HG02588 (cell line): ENCODE results near the gene SORBS2.

ENCODE experiments used
- ATAC-seq: cut with Tn5 transposase; IDR thresholded peaks from one replicate; pipeline ENCODE4 v1.9.1; 2021; ENCODE audit warnings: mild to moderate bottlenecking, moderate library complexity; ENCODE audit not compliant: unreplicated experiment

SORBS2 gene

DNA sequence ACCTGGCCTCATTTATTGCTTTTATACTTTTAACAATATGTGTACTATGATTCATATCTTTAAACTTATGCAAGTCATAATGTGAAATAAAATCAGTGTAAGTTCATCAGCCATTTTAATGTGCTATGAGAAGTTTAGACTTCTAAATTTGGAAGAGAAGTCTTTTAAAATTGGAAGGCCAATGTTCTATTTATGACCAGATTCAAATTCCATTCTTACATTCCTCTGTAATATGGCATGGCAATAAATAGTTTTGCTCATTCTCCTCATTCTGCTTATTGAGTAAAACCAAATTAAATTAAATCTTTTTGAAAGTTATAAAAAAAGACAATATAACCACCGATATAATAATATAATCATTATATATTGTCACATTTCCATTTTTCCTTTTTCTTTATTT lies 126.2 kb downstream of the SORBS2 start:
- no peak for ATAC-seq

GRCh38 chr4:185683896-185684295 lies 128.1 kb downstream of the SORBS2 start:
- ATAC-seq = no peak

DNA sequence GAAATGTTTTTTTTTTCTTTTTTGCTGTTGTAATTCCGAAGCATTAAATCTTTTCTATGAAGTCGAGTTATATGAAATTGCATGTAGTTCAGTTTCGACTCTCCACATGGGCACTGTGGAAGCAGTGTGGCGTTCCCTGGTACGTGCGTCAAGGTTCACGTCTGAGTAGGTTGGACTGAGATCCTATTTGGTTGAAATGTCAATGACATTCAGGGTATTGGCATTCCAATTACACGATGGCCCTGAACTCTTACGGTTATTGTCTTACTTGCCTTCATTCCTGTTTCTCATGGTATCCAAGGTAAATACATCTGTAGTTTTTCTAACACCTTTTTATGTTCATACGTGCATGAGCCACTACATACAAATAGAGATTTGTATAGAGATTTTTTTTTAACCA lies 128.8 kb downstream of the SORBS2 start:
- no peak for ATAC-seq

DNA sequence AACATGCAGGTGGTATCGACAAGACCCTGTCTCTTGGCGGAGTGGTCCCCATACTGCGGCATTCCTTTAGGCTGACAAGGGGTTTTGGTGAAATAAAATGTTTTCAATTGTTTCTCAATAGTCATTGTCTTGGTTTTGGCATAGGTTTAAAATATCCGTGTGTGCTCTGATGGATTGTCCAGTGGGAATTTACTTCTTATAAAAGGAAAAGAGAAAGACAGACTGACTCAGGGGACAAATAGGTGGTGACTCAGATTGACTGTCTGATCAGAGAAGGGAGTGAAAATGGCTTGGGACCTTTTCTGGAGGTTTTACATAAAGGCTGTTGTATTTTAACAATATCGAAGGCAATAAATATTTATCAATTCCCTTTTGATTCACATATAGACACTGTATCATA lies 129.8 kb downstream of the SORBS2 start:
- no peak for ATAC-seq

DNA sequence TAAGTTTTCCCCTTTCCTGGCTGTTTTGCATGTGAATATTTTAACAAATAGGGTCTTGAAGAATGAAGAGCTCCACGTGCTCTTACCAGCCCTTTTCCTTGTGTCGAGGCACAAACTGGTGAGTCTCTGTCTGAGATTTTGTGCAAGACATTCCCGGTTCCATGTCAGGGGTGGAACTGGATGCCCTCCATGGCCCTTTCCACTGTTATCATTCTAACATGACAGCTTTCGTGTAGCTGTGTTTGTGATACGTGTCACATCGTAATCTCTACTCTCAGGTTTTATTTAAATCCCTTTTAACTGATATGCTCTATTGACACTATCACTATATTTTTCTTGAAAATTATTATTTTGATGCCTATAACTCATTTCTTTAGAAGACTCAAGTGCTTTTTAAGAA lies 130.4 kb downstream of the SORBS2 start:
- ATAC-seq = no peak

DNA sequence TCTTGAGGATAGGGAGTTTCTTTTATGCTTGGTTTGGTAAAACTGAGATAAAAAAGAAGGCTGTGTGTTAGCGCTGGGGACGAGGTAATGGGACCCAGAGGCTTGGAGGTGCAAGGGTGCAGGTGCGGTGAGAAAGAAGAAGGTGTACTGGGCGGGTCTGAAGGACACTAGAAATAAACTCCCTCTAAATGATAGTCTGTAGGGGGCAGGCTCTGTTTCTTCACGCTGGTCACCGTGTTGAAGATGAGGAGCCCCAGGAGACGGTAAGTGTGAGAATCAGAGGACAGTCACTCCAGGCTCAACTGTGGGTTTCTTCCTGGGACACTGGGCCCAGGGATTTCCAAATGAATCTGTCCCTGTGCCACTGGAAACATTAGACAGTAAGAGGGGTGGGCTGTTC lies 131.4 kb downstream of the SORBS2 start:
- no peak for ATAC-seq

GRCh38 chr4:185679523-185679922 lies 132.5 kb downstream of the SORBS2 start:
- ATAC-seq = no peak

DNA sequence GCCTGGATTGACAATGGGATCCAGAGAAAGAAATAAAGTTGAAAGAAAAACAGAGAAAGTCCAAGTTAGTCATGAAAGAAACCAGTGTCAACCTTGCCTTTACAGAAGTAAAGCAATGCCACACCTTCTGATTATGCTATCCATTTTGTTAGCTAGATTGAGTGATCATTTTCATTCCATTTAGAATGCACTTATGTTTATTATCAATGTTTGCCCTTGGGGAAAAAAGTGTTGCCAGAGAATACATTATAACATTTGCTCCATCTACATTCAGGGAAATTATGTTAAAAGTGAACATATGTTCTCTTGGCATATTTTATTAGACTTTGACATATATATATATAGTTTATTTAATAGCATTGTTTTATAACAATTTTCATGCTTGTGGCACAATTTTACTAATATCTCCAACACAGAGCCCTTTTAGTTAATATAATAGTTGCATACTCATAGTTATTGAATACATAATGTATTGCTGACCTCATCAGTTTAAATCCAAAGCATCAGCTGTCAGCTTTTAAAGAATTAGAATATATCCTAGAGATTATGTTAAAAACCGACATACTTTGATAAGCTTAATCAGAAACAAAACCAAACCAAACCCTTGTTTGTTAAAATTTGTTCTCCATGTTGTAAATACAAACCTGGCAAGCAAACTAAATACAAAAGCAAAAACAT lies 134.2 kb downstream of the SORBS2 start:
- no peak for ATAC-seq

GRCh38 chr4:185672618-185673017 lies 139.4 kb downstream of the SORBS2 start:
- ATAC-seq = no peak

DNA sequence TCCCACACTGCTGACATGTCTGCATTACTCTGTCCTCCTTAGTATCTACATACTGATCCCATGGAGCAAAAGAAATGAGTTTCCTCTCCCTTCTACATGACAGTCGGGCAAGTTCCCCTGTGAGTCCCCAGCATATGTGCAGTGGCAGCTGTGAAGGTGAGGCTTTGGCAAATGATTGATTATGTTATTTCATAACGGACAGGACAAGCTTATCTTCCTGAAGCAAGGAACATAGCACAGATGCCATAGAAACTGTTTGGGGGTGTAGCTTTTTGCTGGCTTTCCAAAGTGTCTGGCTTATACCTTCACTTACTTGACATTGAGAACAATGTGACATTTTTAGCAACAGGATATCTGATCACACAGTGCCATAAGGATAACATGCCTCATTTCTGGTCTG lies 139.8 kb downstream of the SORBS2 start:
- ATAC-seq = no peak

DNA sequence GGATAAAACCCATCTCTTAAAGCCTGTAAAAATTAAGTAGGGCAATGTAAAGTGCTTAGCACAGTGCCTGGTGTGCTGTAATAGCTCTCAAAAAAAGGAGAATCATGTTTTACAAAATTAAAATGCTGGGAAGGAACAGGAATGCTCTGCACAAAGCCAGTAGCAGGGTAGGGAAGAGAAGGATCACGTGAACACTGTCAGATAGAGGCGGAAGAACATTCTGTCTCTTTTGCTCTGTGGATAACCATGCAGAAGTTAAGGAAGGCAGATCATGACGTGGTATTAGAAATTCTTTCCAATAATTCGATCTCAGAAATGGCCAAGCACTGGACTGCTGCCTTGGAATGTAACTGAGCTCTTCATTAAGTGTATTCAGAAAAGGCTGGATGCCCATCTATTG lies 140.5 kb downstream of the SORBS2 start:
- ATAC-seq = no peak

DNA sequence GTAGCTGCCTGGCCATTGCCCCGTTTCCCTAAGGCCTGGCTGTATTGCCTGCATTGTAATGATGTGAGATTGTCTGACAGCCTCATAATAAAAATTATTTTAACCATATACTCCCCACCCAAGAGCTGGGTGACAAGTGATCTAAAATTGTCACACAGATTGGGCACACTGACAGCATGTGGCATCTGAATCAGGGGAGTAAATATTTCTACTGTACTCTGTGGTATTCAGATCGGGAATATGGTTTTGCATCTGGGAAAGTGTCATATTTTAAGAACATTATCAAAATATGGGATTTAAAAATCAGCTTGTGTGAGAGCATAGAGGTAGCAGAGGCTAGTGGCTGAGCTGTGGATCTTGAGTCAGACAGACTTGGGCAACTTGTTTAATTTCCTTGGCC lies 140.9 kb downstream of the SORBS2 start:
- no peak for ATAC-seq

DNA sequence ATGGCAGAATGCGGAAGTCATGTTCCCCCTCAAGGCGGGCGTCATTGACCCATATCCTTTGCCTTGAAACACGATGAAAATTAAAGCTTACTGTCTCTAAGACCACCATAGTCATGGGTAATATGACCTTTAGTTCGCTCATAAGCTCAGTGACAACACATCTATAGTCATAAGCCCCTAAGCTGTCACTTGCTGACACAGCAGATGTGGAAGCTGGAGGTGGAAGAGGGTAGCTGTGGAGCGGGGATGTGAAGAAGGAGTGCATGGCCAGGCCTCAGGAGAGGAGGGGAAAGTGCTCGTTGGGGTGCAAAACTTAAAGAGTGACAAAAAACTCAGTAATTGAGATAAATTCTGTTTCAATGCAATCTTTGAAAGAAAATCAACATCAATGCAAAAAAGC lies 142.7 kb downstream of the SORBS2 start:
- ATAC-seq = no peak

GRCh38 chr4:185666156-185666555 lies 145.8 kb downstream of the SORBS2 start:
- no peak for ATAC-seq

DNA sequence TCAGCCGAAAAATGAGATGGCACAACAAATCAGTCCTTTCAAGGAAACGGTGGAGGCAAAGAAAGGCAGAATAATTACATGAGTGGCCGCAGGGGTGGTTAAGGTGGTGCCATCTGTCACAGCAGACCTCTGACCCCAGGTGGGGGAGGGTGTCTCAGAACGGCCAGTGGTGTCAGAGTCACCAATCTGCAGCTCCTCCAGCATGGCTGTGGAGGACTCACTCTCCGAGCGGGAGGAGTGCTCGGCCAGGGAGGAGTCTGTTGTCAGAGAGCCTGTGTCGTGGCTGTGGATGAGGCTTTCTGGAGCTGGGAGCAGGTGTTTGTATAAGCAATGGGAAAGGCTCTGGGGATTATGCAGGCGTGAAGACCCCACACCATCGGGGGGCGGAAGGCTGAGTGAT lies 146.3 kb downstream of the SORBS2 start:
- no peak for ATAC-seq

GRCh38 chr4:185664481-185664880 lies 147.5 kb downstream of the SORBS2 start:
- ATAC-seq = no peak

- no peak for ATAC-seq
Measured at GRCh38 chr4:185662030-185662778, 149.8 kb downstream of the SORBS2 start.

GRCh38 chr4:185660340-185660739 lies 151.7 kb downstream of the SORBS2 start:
- ATAC-seq = no peak

DNA sequence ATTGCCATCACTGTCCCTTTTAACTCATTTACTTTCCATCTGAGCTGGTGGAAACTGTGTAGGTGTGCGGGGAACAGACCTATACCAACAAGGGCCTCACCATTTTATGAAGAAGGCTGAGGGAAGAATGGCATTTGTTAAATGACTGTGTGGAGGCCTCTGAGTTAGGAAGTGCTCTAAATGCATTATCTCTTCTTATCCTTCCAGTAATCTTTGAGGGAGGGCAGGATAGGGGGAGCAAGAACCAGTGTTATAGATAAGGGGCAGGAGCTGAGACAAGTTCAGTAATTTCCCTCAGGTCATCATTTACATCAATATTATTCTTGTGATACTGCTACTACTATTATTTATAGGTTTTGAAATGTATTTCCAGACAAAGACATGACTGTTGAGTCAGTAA lies 154.3 kb downstream of the SORBS2 start:
- no peak for ATAC-seq

DNA sequence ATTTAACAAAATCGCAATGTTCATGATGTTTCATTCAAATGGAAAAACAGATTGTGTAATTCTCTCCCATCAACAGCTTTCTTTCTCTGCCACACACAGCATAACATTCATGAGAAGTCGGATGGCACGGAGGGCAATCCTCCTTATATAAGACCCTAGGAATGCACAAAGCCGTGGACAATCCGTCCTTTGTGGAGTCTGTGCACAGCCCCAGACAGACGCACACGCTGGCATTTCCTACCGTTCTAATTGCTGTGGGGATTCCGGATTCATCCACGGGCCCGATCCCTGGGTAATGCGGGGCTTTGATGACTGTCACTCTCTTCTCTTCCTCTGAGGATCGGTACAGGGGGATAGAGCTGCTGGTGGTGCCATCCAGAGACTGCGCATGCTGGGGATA lies 154.8 kb downstream of the SORBS2 start:
- no peak for ATAC-seq

- ATAC-seq = no peak
Measured at GRCh38 chr4:185656467-185656931, 155.5 kb downstream of the SORBS2 start.

DNA sequence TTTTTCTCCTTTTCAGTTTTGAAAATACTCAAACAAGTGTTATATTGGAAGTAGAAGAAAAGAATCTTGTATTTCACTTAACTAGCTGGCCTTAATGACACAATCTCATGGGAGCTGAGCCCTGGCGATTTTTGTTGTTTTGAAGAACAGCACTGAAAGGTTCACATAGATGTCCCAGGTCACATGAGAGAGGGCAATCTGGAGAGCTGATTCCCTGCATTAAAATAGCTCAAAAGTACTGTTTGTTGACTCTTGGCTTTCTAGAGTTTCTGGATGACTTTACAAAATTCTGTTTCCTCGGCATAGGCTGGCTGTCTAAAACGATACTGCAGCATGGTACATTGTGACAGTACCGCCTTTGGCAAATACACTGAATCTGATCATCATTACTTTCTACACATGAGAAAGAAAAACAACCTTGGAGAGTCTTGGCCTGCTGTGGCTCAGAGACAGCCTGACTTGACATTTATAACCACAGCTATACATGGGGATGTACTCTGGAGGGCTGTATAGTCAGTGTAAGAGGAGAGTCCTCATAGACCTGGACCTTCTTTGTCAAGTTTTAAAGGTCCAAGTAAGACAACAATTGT lies 156.9 kb downstream of the SORBS2 start:
- ATAC-seq = no peak
